Thyroid gland (tissue), 4 donors: ENCODE results near the gene SRGAP1. TPM values are rescaled to one million over a fixed set of nuclear protein-coding genes. Genes with fewer than 3 reads are reported as not detected.

Experiments
- DNase-seq, 2 donors: peaks; one replicate each; pipeline ENCODE4 v3.0.0-alpha.2; 2019
- H3K27ac ChIP-seq, 3 donors: fragments of 200-600 bp; sonication (generic); 1 replicate in 2 of 3; 2 replicates in 1 of 3; pipeline ENCODE4 v1.5.1; 2016 to 2019; ENCODE audit warnings: mild to moderate bottlenecking in 1 of 3, moderate library complexity in 1 of 3
- H3K27me3 ChIP-seq: fragments of 200-600 bp; sonication (generic); one replicate; pipeline ENCODE4 v1.5.1; 2019
- H3K36me3 ChIP-seq, 2 donors: fragments of 200-600 bp; sonication (generic); one replicate each; pipeline ENCODE4 v1.5.1; 2016 to 2019
- H3K4me1 ChIP-seq, 2 donors: fragments of 200-600 bp; sonication (generic); one replicate each; pipeline ENCODE4 v1.5.1; 2017 to 2019
- H3K4me3 ChIP-seq, 3 donors: fragments of 200-600 bp; sonication (generic); replicated peaks in 1 of 3; 1 replicate in 2 of 3; 2 replicates in 1 of 3; pipeline ENCODE4 v1.5.1; 2016; ENCODE audit warnings: mild to moderate bottlenecking in 1 of 3
- H3K9me3 ChIP-seq: fragments of 200-600 bp; sonication (generic); one replicate; pipeline ENCODE4 v1.5.1; 2017
- CTCF ChIP-seq, 6 experiments: fragments of 200-600 bp in 3 of 6; fragments of 450-650 bp in 3 of 6; sonication (generic) in 3 of 6; IDR thresholded peaks; one replicate each; pipeline ENCODE4 v1.5.1; 2016 to 2019; ENCODE audit warnings: antibody characterized with exemption in 6 of 6, mild to moderate bottlenecking in 2 of 6, inconsistent platforms in 1 of 6, moderate library complexity in 1 of 6
- POLR2A ChIP-seq, 2 donors: fragments of 450-650 bp; IDR thresholded peaks; one replicate each; pipeline ENCODE4 v1.6.1; 2017; ENCODE audit warnings: antibody characterized with exemption in 2 of 2, mild to moderate bottlenecking in 2 of 2, moderate library complexity in 1 of 2
- WGBS, 2 donors: methylation state at CpG; one replicate each; pipeline ENCODE4 v1.1.5; 2017; 5-methylcytosine and 5-hydroxymethylcytosine counted together
- intact Hi-C: fragments of 100-400 bp; cut with DNase I; formaldehyde crosslinking; loops from one replicate; pipeline ENCODE4 v1.15.1; 2023
- total RNA-seq, 4 donors: library from RNA; depleted of rRNA; stranded (reverse); fragments of >200 nt; gene quantifications; one replicate each; pipeline ENCODE4 v1.2.3, GENCODE V29; 2016

The SRGAP1 gene
- total RNA-seq, 4 donors from 2014 or later, result 14.1 to 26.3 (median 20.9) TPM

- no peak overlapping the region for H3K4me3 ChIP-seq
- TF ChIP-seq POLR2A (IDR thresholded peaks at IDR 0.05) (no peak), CTCF (IDR thresholded peaks at IDR 0.05) (no peak)
- DNase-seq, result no peak
- intact Hi-C loops, result loop anchor here (10.0 kb wide), 1 partner anchor 701 kb away; no protein-coding TSS in a partner anchor
- H3K36me3 ChIP-seq, result no peaks in the 10 kb centered on the region
- no peaks in the 10 kb centered on the region for H3K27me3 ChIP-seq
- WGBS, 2 donors, result 85 to 88% methylated on average over 3 of the region's 3 CpGs
- H3K27ac ChIP-seq, result no peak overlapping the region
- no peaks in the 10 kb centered on the region for H3K4me1 ChIP-seq
- H3K9me3 ChIP-seq, result no peaks in the 10 kb centered on the region
These were observed 38.5 kb upstream of the SRGAP1 start for GRCh38 chr12:63805704-63806672.

DNA sequence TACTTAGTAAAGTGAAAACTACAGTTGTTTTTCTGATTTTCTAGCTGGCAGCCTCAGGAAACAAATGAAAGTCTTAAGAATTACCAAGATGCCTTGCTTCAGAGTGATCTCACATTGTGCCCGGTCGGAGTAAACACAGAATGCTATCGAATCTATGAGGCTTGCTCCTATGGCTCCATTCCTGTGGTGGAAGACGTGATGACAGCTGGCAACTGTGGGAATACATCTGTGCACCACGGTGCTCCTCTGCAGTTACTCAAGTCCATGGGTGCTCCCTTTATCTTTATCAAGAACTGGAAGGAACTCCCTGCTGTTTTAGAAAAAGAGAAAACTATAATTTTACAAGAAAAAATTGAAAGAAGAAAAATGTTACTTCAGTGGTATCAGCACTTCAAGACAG lies 35.9 kb upstream of the SRGAP1 start:
- TF ChIP-seq POLR2A (IDR thresholded peaks at IDR 0.05) (no peak), CTCF (IDR thresholded peaks at IDR 0.05) (no peak)
- Histone ChIP-seq H3K27ac (no peak overlapping the region), H3K36me3 (no peaks in the 10 kb centered on the region), H3K4me1 (no peaks in the 10 kb centered on the region), H3K9me3 (no peaks in the 10 kb centered on the region), H3K4me3 (no peak overlapping the region), H3K27me3 (no peaks in the 10 kb centered on the region)
- no peak for DNase-seq
- WGBS, 2 donors, result 91 to 95% methylated on average over 5 of the region's 5 CpGs
- intact Hi-C loops, result loop anchor here (10.0 kb wide), 1 partner anchor 704 kb away; no protein-coding TSS in a partner anchor

DNA sequence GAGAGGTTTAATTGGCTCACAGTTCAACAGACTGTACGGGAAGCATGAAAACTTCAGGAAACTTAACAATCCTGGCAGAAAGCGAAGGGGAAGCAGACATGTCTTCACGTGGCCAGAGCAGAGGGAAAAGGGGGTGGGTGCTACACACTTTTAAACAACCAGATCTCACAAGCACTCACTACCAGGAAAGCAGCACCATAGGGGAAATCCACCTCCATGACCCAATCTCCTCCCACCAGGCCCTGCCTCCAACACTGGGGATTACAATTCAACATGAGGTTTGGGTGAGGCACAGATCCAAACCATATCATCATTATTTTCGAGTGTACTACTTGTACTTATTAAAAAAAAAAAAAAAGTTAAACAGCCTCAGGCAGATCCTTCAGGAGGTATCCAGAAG lies 34.9 kb upstream of the SRGAP1 start:
- H3K27me3 ChIP-seq, result no peaks in the 10 kb centered on the region
- H3K4me1 ChIP-seq, result no peaks in the 10 kb centered on the region
- DNase-seq, result no peak
- no peak for TF ChIP-seq CTCF (IDR thresholded peaks at IDR 0.05)
- intact Hi-C loops, result loop anchor here (10.0 kb wide), 1 partner anchor 705 kb away; no protein-coding TSS in a partner anchor
- H3K4me3 ChIP-seq, result no peak overlapping the region
- WGBS, 2 donors, result 73 to 75% methylated on average over 4 of the region's 4 CpGs
- no peaks in the 10 kb centered on the region for H3K36me3 ChIP-seq
- H3K9me3 ChIP-seq, result no peaks in the 10 kb centered on the region
- H3K27ac ChIP-seq, result no peak overlapping the region

DNA sequence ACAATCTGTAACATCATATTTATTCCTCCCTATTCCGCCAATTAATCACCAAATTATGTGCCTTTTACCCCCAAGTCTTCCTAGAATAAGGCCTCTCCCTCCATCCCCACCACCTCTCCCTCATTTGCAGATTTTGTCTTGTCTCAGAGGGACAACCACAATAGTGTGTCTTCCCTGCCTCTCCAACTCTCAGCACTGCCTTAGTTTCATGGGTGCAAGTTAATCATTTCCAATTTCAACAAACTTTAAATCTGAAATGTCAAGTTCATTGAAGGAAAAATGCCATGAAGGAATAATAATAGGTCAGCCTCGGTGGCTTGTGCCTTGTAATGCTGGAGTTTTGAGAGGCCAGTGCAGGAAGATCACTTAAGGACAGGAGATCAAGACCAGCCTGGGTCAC lies 33.2 kb upstream of the SRGAP1 start:
- no peak for DNase-seq
- H3K4me1 ChIP-seq, result no peaks in the 10 kb centered on the region
- WGBS, 2 donors, result 87 to 95% methylated on average over 2 of the region's 2 CpGs
- H3K4me3 ChIP-seq, result no peak overlapping the region
- no peaks in the 10 kb centered on the region for H3K36me3 ChIP-seq
- intact Hi-C loops, result no loop called here
- TF ChIP-seq CTCF (IDR thresholded peaks at IDR 0.05), result no peak
- H3K27me3 ChIP-seq, result no peaks in the 10 kb centered on the region
- H3K9me3 ChIP-seq, result no peaks in the 10 kb centered on the region
- H3K27ac ChIP-seq, result no peak overlapping the region

- Histone ChIP-seq H3K36me3 (no peaks in the 10 kb centered on the region), H3K4me3 (no peak overlapping the region), H3K27me3 (no peaks in the 10 kb centered on the region), H3K27ac (no peak overlapping the region), H3K4me1 (no peaks in the 10 kb centered on the region), H3K9me3 (no peaks in the 10 kb centered on the region)
- WGBS, 2 donors, result 73 to 78% methylated on average over 2 of the region's 2 CpGs
- TF ChIP-seq CTCF (IDR thresholded peaks at IDR 0.05) (no peak), POLR2A (IDR thresholded peaks at IDR 0.05) (no peak)
- intact Hi-C loops, result no loop called here
- no peak for DNase-seq
These were observed 32.7 kb upstream of the SRGAP1 start for GRCh38 chr12:63811755-63812154.
